K562 (cell line): ENCODE data around the gene CDKN2AIPNL. TPM values are rescaled to one million over a fixed set of nuclear protein-coding genes. Genes with fewer than 3 reads are reported as not detected.
A peak's percentile ranks its signal among the peaks of the same experiment; 100 is the strongest.

Experiments
- BACH1 ChIP-seq: fragments of 200-800 bp; sonication (Bioruptor generic); IDR thresholded peaks from 2 replicates; pipeline ENCODE4 v1.6.1; 2016; ENCODE audit warnings: missing genetic modification characterization, missing compliant biosample characterization
- CBX1 ChIP-seq: sonication (generic); IDR thresholded peaks from 2 replicates; pipeline ENCODE4 v1.6.1; 2016; ENCODE audit warnings: antibody characterized with exemption, low read depth, mild to moderate bottlenecking
- CEBPG ChIP-seq, 3 experiments: fragments of 200-800 bp in 1 of 3; sonication (Bioruptor generic) in 1 of 3; sonication (generic) in 1 of 3; formaldehyde crosslinking in 1 of 3; IDR thresholded peaks in 2 of 3; conservative IDR thresholded peaks in 1 of 3; 2 replicates each; pipeline versions ENCODE4 v1.6.1 to v1.8.0; 2016 to 2022; ENCODE audit warnings: missing compliant biosample characterization in 2 of 3, missing genetic modification characterization in 2 of 3, mild to moderate bottlenecking in 1 of 3, missing genetic modification reagents in 1 of 3
- EHMT2 ChIP-seq: fragments of 450-650 bp; IDR thresholded peaks from 2 replicates; pipeline ENCODE4 v1.6.1; 2018; ENCODE audit warnings: antibody characterized with exemption
- FOXM1 ChIP-seq, 2 experiments: fragments of 450-650 bp in 1 of 2; sonication (generic) in 1 of 2; formaldehyde crosslinking in 1 of 2; IDR thresholded peaks; 2 replicates each; pipeline versions ENCODE4 v1.6.1 to v1.9.0; 2017 to 2022; ENCODE audit warnings: low read depth in 2 of 2, mild to moderate bottlenecking in 2 of 2, missing genetic modification reagents in 1 of 2, moderate library complexity in 1 of 2
- GABPB1 ChIP-seq: sonication (generic); formaldehyde crosslinking; IDR thresholded peaks from 2 replicates; pipeline ENCODE4 v1.8.0; 2022; ENCODE audit warnings: mild to moderate bottlenecking, missing genetic modification reagents
- MAFF ChIP-seq: IDR thresholded peaks from 2 replicates; pipeline ENCODE4 v1.6.1; 2012; ENCODE audit warnings: low read length, improper control_type of control experiment
- MIER1 ChIP-seq: fragments of 450-650 bp; IDR thresholded peaks from 2 replicates; pipeline ENCODE4 v1.6.1; 2016; ENCODE audit warnings: antibody characterized with exemption, mild to moderate bottlenecking, low read depth
- MITF ChIP-seq: IDR thresholded peaks from 2 replicates; pipeline ENCODE4 v1.6.1; 2014; ENCODE audit warnings: antibody characterized with exemption
- NFE2L1 ChIP-seq: fragments of 450-650 bp; IDR thresholded peaks from 2 replicates; pipeline ENCODE4 v1.6.1; 2016; ENCODE audit warnings: missing genetic modification characterization, low read depth, mild to moderate bottlenecking, missing compliant biosample characterization, moderate library complexity, borderline replicate concordance
- POLR2G ChIP-seq: fragments of 200-400 bp; formaldehyde crosslinking; IDR thresholded peaks from 2 replicates; pipeline ENCODE4 v1.6.1; 2017; ENCODE audit warnings: low read depth, mild to moderate bottlenecking, antibody characterized with exemption, low read length, moderate library complexity
- RBM39 ChIP-seq: fragments of 200-400 bp; formaldehyde crosslinking; optimal IDR thresholded peaks from 2 replicates; pipeline ENCODE3; 2018; ENCODE audit warnings: low read depth, low read length
- SIN3A ChIP-seq, 2 experiments: fragments of 150-350 bp in 1 of 2; IDR thresholded peaks; 2 replicates each; pipeline ENCODE4 v1.6.1; 2011 to 2016; ENCODE audit warnings: borderline replicate concordance in 2 of 2, low read depth in 2 of 2, low read length in 2 of 2, mild to moderate bottlenecking in 2 of 2, moderate library complexity in 2 of 2; ENCODE audit not compliant: control insufficient read depth in 1 of 2
- SMARCE1 ChIP-seq: fragments of 450-650 bp; IDR thresholded peaks from 2 replicates; pipeline ENCODE4 v1.7.1; 2016; ENCODE audit warnings: mild to moderate bottlenecking
- TFAP4 ChIP-seq: sonication (generic); formaldehyde crosslinking; IDR thresholded peaks from 2 replicates; pipeline ENCODE4 v1.8.0; 2022; ENCODE audit warnings: missing genetic modification reagents, mild to moderate bottlenecking, moderate library complexity, borderline replicate concordance
- XRCC3 ChIP-seq: fragments of 450-650 bp; IDR thresholded peaks from 2 replicates; pipeline ENCODE4 v1.6.1; 2017; ENCODE audit warnings: mild to moderate bottlenecking, moderate library complexity
- ZBED1 ChIP-seq: IDR thresholded peaks from 2 replicates; pipeline ENCODE4 v1.6.1; 2014
- ZBTB11 ChIP-seq, 3 experiments: fragments of 200-800 bp in 1 of 3; fragments of 250-450 bp in 1 of 3; fragments of 450-650 bp in 1 of 3; sonication (Bioruptor Pico) in 1 of 3; sonication (Bioruptor generic) in 1 of 3; formaldehyde crosslinking in 1 of 3; IDR thresholded peaks; 2 replicates each; pipeline versions ENCODE4 v1.6.1 to v1.8.0; 2016 to 2022; ENCODE audit warnings: mild to moderate bottlenecking in 2 of 3, missing genetic modification characterization in 2 of 3, missing compliant biosample characterization in 1 of 3, moderate library complexity in 1 of 3
- ZNF175 ChIP-seq: fragments of 200-800 bp; sonication (Bioruptor generic); IDR thresholded peaks from 2 replicates; pipeline ENCODE4 v1.6.1; 2016; ENCODE audit warnings: low read depth, mild to moderate bottlenecking, missing genetic modification characterization, missing compliant biosample characterization
- ZNF232 ChIP-seq: sonication (generic); formaldehyde crosslinking; IDR thresholded peaks from 2 replicates; pipeline ENCODE4 v1.8.0; 2022; ENCODE audit warnings: mild to moderate bottlenecking, missing genetic modification reagents
- ZNF436 ChIP-seq: fragments of 250-450, 450-650 bp; sonication (Bioruptor Pico); formaldehyde crosslinking; IDR thresholded peaks from 2 replicates; pipeline ENCODE4 v1.7.0; 2020; ENCODE audit warnings: mild to moderate bottlenecking
- polyA plus RNA-seq, 8 experiments: library from polyadenylated mRNA; depleted of rRNA in 4 of 8; stranded (reverse) in 5 of 8; unstranded in 3 of 8; fragments of >200 nt; fragmentation: Nextera tagmentation in 2 of 8; fragmentation: Illumina TruSeq in 1 of 8; extraction: Ambion mirVana in 2 of 8; extraction: Trizol in 1 of 8; gene quantifications; 2 replicates each; pipeline versions ENCODE4 v1.2.1 to v1.2.3, GENCODE V29; 2011 to 2014; ENCODE audit warnings: inconsistent platforms in 1 of 8, missing spikeins in 1 of 8
- total RNA-seq, 7 experiments: library from RNA; depleted of rRNA in 6 of 7; stranded (reverse); fragments of >200 nt in 6 of 7; fragmentation: Illumina TruSeq in 2 of 7; extraction: Trizol in 2 of 7; gene quantifications; 2 replicates each; pipeline versions ENCODE4 v1.2.1 to v1.2.3, GENCODE V29; 2011 to 2021; ENCODE audit warnings: low replicate concordance in 1 of 7

The CDKN2AIPNL gene
- total and polyA plus RNA-seq, 9 of the 15 experiments (the other 6 are each of a cell fraction or from before 2014, with no cell fraction given) = 19.9 to 46.9 (median 42.2) TPM

- TF ChIP-seq POLR2G (0 out of 2 replicates have a peak, but pooled peaks have one; percentile 21), XRCC3 (no peak), BACH1 (tag) (peak; percentile 91), MIER1 (no peak), ZNF436 (CRISPR knock-in tag) (0 out of 2 replicates have a peak, but pooled peaks have one; percentile 26), EHMT2 (no peak), RBM39 (no peak), SIN3A (IDR thresholded peaks at IDR 0.05; ENCODE audit: borderline replicate concordance in 2 of 2, control insufficient read depth in 1 of 2, low read depth in 2 of 2, low read length in 2 of 2) (0 out of 4 replicates have a peak, but pooled peaks of 1 of the 2 experiments have one; percentile 42), MAFF (peak; percentile 93), SMARCE1 (peak; percentile 70; the same call in 1 of the 2 replicates), ZNF232 (CRISPR knock-in tag) (no peak), MITF (peak; percentile 55; the same call in 1 of the 2 replicates), CBX1 (no peak), GABPB1 (CRISPR knock-in tag) (0 out of 2 replicates have a peak, but pooled peaks have one; percentile 14), ZNF175 (CRISPR knock-in tag) (peak; percentile 73), CEBPG (CRISPR knock-in tag; IDR thresholded peaks at IDR 0.05) (no peak; the same call in 1 of the 2 replicates), CEBPG (tag; conservative IDR thresholded peaks at IDR 0.05 in 1 of 2, IDR thresholded peaks at IDR 0.05 in 1 of 2) (no peak), TFAP4 (CRISPR knock-in tag) (peak; percentile 96), ZBTB11 (CRISPR knock-in tag; IDR thresholded peaks at IDR 0.05) (peak in 1 of 3 experiments; percentile 59; a peak in 2 of 6 replicates), FOXM1 (IDR thresholded peaks at IDR 0.05; ENCODE audit: low read depth) (peak; percentile 70; the same call in 1 of the 2 replicates), FOXM1 (CRISPR knock-in tag; IDR thresholded peaks at IDR 0.05; ENCODE audit: low read depth) (no peak), ZBED1 (0 out of 2 replicates have a peak, but pooled peaks have one; percentile 43), NFE2L1 (tag) (peak; percentile 58)
Observed at GRCh38 chr5:134437847-134438581, 26.3 kb upstream of the CDKN2AIPNL start (continued).
